OCI-LY1 (cell line): Measurements from ENCODE around the gene SLC35C1.

Source experiments
- H2AFZ ChIP-seq: fragments of 200-600 bp; sonication (generic), shearing (Covaris generic); 2 replicates; pipeline ENCODE4 v1.6.0; 2014; ENCODE audit warnings: antibody characterized with exemption, mild to moderate bottlenecking, low read length
- H3F3A ChIP-seq: fragments of 200-600 bp; sonication (generic), shearing (Covaris generic); 2 replicates; pipeline ENCODE4 v1.6.0; 2014; ENCODE audit warnings: mild to moderate bottlenecking, antibody characterized with exemption, low read length, moderate library complexity; ENCODE audit not compliant: insufficient read depth
- H3K27ac ChIP-seq: fragments of 200-600 bp; sonication (generic); 2 replicates; pipeline ENCODE4 v1.5.1; 2014; ENCODE audit warnings: low read length, mixed run types, mild to moderate bottlenecking, low read depth; ENCODE audit not compliant: poor library complexity, severe bottlenecking
- H3K27me3 ChIP-seq: fragments of 200-600 bp; sonication (generic); 2 replicates; pipeline ENCODE4 v1.6.0; 2014; ENCODE audit warnings: antibody characterized with exemption, mild to moderate bottlenecking, low read length, moderate library complexity; ENCODE audit not compliant: insufficient read depth
- H3K36me3 ChIP-seq: fragments of 200-600 bp; sonication (generic); 2 replicates; pipeline ENCODE4 v1.6.1; 2014; ENCODE audit warnings: mild to moderate bottlenecking, antibody characterized with exemption, low read length, moderate library complexity, mixed read lengths; ENCODE audit not compliant: insufficient read depth
- H3K4me1 ChIP-seq: fragments of 200-600 bp; sonication (generic); 2 replicates; pipeline ENCODE4 v1.5.1; 2014; ENCODE audit warnings: mild to moderate bottlenecking, low read length, moderate library complexity; ENCODE audit not compliant: insufficient read depth, severe bottlenecking
- H3K4me2 ChIP-seq: fragments of 200-600 bp; sonication (generic), shearing (Covaris generic); 2 replicates; pipeline ENCODE4 v1.6.1; 2014; ENCODE audit warnings: low read length
- H3K4me3 ChIP-seq: fragments of 200-600 bp; sonication (generic); 2 replicates; pipeline ENCODE4 v1.5.1; 2014; ENCODE audit warnings: low read length, low read depth, mild to moderate bottlenecking, mixed read lengths; ENCODE audit not compliant: poor library complexity, severe bottlenecking
- H3K79me2 ChIP-seq: fragments of 200-600 bp; shearing (Covaris generic); 2 replicates; pipeline ENCODE4 v1.6.1; 2016; ENCODE audit warnings: mixed run types, low read length, mixed read lengths; ENCODE audit not compliant: insufficient read depth
- H3K9ac ChIP-seq: fragments of 200-600 bp; sonication (generic), shearing (Covaris generic); 2 replicates; pipeline ENCODE4 v1.6.1; 2014; ENCODE audit warnings: mild to moderate bottlenecking, low read length, mixed read lengths
- H3K9me2 ChIP-seq: fragments of 200-600 bp; sonication (generic), shearing (Covaris generic); 2 replicates; pipeline ENCODE4 v1.6.1; 2014; ENCODE audit warnings: low read depth, mild to moderate bottlenecking, low read length, mixed read lengths
- H3K9me3 ChIP-seq: fragments of 200-600 bp; shearing (Covaris generic); 2 replicates; pipeline ENCODE4 v1.6.1; 2014; ENCODE audit warnings: low read length, mixed read lengths
- H4K20me1 ChIP-seq: fragments of 200-600 bp; sonication (generic), shearing (Covaris generic); 2 replicates; pipeline ENCODE4 v1.6.0; 2016; ENCODE audit warnings: mild to moderate bottlenecking, low read length; ENCODE audit not compliant: insufficient read depth
- CTCF ChIP-seq: fragments of 200-600 bp; sonication (generic), shearing (Covaris generic); IDR thresholded peaks from 2 replicates; pipeline ENCODE4 v1.5.1; 2017; ENCODE audit warnings: mild to moderate bottlenecking, antibody characterized with exemption, low read length, moderate library complexity, mixed read lengths
- EZH2 ChIP-seq: fragments of 200-600 bp; sonication (generic), shearing (Covaris generic); IDR thresholded peaks from 2 replicates; pipeline ENCODE4 v1.8.0; 2017; ENCODE audit warnings: borderline replicate concordance, mixed run types, mild to moderate bottlenecking, antibody characterized with exemption, low read length, moderate library complexity, mixed read lengths

The SLC35C1 gene

DNA sequence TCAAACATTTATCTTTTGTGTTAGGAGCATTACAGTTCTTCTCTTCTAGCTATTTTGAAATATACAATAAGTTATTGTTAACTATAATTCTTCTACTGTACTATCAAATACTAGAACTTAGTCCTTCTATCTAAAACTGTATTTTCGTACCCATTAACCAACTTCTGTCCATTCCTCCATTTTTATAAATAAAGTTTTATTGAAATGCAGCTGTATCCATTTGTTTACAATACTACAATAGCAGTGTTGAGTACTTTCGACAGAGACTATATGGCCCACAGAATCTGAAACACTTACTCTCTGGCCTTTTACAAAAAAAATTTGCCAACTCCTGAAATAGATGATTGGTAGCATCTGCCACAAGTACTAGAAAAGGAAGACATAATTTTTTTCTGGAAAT is 4.7 kb upstream of the SLC35C1 start:
- H3K4me1 ChIP-seq: no peaks in the 10 kb centered on the region
- no peaks in the 10 kb centered on the region for H4K20me1 ChIP-seq
- no peak for TF ChIP-seq CTCF
- no peak for TF ChIP-seq EZH2
- H3K27me3 ChIP-seq: no peaks in the 10 kb centered on the region; the same call in 1 of the 2 replicates
- H3K4me3 ChIP-seq: no peak overlapping the region
- H3K27ac ChIP-seq: no peak overlapping the region
- no peaks in the 10 kb centered on the region for H3F3A ChIP-seq
- no peaks in the 10 kb centered on the region for H3K9me2 ChIP-seq
- H3K9me3 ChIP-seq: no peaks in the 10 kb centered on the region
- H3K36me3 ChIP-seq: no peaks in the 10 kb centered on the region; the same call in 1 of the 2 replicates
- no peaks in the 10 kb centered on the region for H3K79me2 ChIP-seq
- H2AFZ ChIP-seq: no peak overlapping the region
- H3K9ac ChIP-seq: no peak overlapping the region
- H3K4me2 ChIP-seq: no peak overlapping the region

GRCh38 chr11:45801723-45802315 is 3.1 kb upstream of the SLC35C1 start:
- H3F3A ChIP-seq: no peaks in the 10 kb centered on the region
- H3K4me2 ChIP-seq: no peak overlapping the region
- H3K4me1 ChIP-seq: peaks cover 15% of the 10 kb centered on the region
- H3K9me2 ChIP-seq: no peaks in the 10 kb centered on the region
- H4K20me1 ChIP-seq: no peaks in the 10 kb centered on the region
- H2AFZ ChIP-seq: no peak overlapping the region
- no peak overlapping the region for H3K4me3 ChIP-seq
- no peak overlapping the region for H3K27ac ChIP-seq
- H3K79me2 ChIP-seq: no peaks in the 10 kb centered on the region
- H3K9ac ChIP-seq: no peak overlapping the region
- no peaks in the 10 kb centered on the region for H3K9me3 ChIP-seq
- H3K27me3 ChIP-seq: no peaks in the 10 kb centered on the region; the same call in 1 of the 2 replicates
- H3K36me3 ChIP-seq: no peaks in the 10 kb centered on the region; the same call in 1 of the 2 replicates
- TF ChIP-seq EZH2 (no peak), CTCF (no peak)

- H3K27ac ChIP-seq: no peak overlapping the region
- H2AFZ ChIP-seq: no peak overlapping the region
- H3K9me2 ChIP-seq: no peaks in the 10 kb centered on the region
- H3K9me3 ChIP-seq: no peaks in the 10 kb centered on the region
- no peaks in the 10 kb centered on the region for H3F3A ChIP-seq
- peaks cover 24% of the 10 kb centered on the region for H3K4me1 ChIP-seq
- no peaks in the 10 kb centered on the region for H4K20me1 ChIP-seq
- H3K9ac ChIP-seq: no peak overlapping the region
- no peak overlapping the region for H3K4me2 ChIP-seq
- H3K79me2 ChIP-seq: no peaks in the 10 kb centered on the region
- H3K4me3 ChIP-seq: no peak overlapping the region
- TF ChIP-seq EZH2: no peak
- TF ChIP-seq CTCF: no peak
- no peaks in the 10 kb centered on the region; the same call in 1 of the 2 replicates for H3K36me3 ChIP-seq
- H3K27me3 ChIP-seq: no peaks in the 10 kb centered on the region; the same call in 1 of the 2 replicates
These were observed 2.2 kb upstream of the SLC35C1 start for GRCh38 chr11:45802531-45803317.
